IMR-90 (cell line): Measurements from ENCODE around the gene ZBTB7B. TPM values are rescaled to one million over a fixed set of nuclear protein-coding genes. Genes with fewer than 3 reads are reported as not detected.

Experiments used
- ATAC-seq: fragments of 200-7000 bp; cut with Tn5 transposase; 2 replicates; pipeline ENCODE4 v1.9.1; 2020; ENCODE audit warnings: low read depth, mild to moderate bottlenecking, moderate library complexity
- BruUV-seq: library from RNA; stranded (reverse); fragments of 400-500 nt; replicated peaks from 2 replicates; lab custom pipeline; 2021; lab: Mats Ljungman, UMichigan
- CTCF ChIA-PET: fragments of 300-600 bp; formaldehyde crosslinking; extraction: SDS; loops from one replicate; lab custom pipeline; 2021; ENCODE audit warnings: antibody characterized with exemption; lab: Yijun Ruan, JAX
- POLR2A ChIA-PET: fragments of 300-600 bp; sonication (Branson Sonifier 250); formaldehyde crosslinking; loops from one replicate; lab custom pipeline; 2022; ENCODE audit warnings: antibody characterized with exemption; ENCODE audit not compliant: unreplicated experiment; lab: Charles Lee
- DNase-seq: peaks from one replicate; pipeline ENCODE4 v3.0.0; 2013
- H2AFZ ChIP-seq: replicated peaks from 2 replicates; pipeline ENCODE3; 2013; ENCODE audit warnings: low read length, mild to moderate bottlenecking; ENCODE audit not compliant: poor library complexity
- H2AK5ac ChIP-seq: 2 replicates; pipeline ENCODE4 v1.6.1; 2013; ENCODE audit warnings: low read depth, low read length, inconsistent platforms
- H2AK9ac ChIP-seq: replicated peaks from 2 replicates; pipeline ENCODE3; 2013; ENCODE audit warnings: mild to moderate bottlenecking, low read depth, low read length, moderate library complexity; ENCODE audit not compliant: poor library complexity
- H2BK120ac ChIP-seq: 2 replicates; pipeline ENCODE4 v1.6.1; 2013; ENCODE audit warnings: low read depth, low read length, inconsistent platforms
- H2BK15ac ChIP-seq: 3 replicates; pipeline ENCODE4 v1.6.1; 2013; ENCODE audit warnings: low read depth, low read length, inconsistent platforms
- H2BK20ac ChIP-seq: 2 replicates; pipeline ENCODE4 v1.6.1; 2013; ENCODE audit warnings: low read depth, mild to moderate bottlenecking, inconsistent platforms, low read length, moderate library complexity
- H2BK5ac ChIP-seq: 2 replicates; pipeline ENCODE4 v1.6.1; 2013; ENCODE audit warnings: mild to moderate bottlenecking, low read depth, low read length, inconsistent platforms; ENCODE audit not compliant: poor library complexity, severe bottlenecking
- H3K14ac ChIP-seq: replicated peaks from 2 replicates; pipeline ENCODE4 v1.6.1; 2013; ENCODE audit warnings: low read depth, low read length, inconsistent platforms
- H3K18ac ChIP-seq: 2 replicates; pipeline ENCODE4 v1.6.1; 2013; ENCODE audit warnings: low read depth, low read length, control low read depth
- H3K23ac ChIP-seq: 2 replicates; pipeline ENCODE4 v1.6.1; 2013; ENCODE audit warnings: low read depth, low read length, inconsistent platforms
- H3K27ac ChIP-seq: 2 replicates; pipeline ENCODE4 v1.5.1; 2013; ENCODE audit warnings: mild to moderate bottlenecking, control low read depth, low read length; ENCODE audit not compliant: insufficient read depth
- H3K27me3 ChIP-seq: 2 replicates; pipeline ENCODE4 v1.6.1; 2013; ENCODE audit warnings: low read length; ENCODE audit not compliant: control insufficient read depth, insufficient read depth
- H3K36me3 ChIP-seq: 2 replicates; pipeline ENCODE4 v1.6.1; 2013; ENCODE audit warnings: low read length, mixed read lengths; ENCODE audit not compliant: control insufficient read depth, insufficient read depth
- H3K4ac ChIP-seq: 2 replicates; pipeline ENCODE4 v1.6.1; 2013; ENCODE audit warnings: low read depth, low read length, inconsistent platforms
- H3K4me1 ChIP-seq: 2 replicates; pipeline ENCODE4 v1.6.1; 2013; ENCODE audit warnings: low read length, mixed read lengths; ENCODE audit not compliant: control insufficient read depth, insufficient read depth
- H3K4me2 ChIP-seq: 2 replicates; pipeline ENCODE4 v1.6.1; 2013; ENCODE audit warnings: low read depth, mild to moderate bottlenecking, control low read depth, low read length, moderate library complexity
- H3K4me3 ChIP-seq: 2 replicates; pipeline ENCODE4 v1.5.1; 2013; ENCODE audit warnings: low read depth, mild to moderate bottlenecking, control low read depth, low read length, moderate library complexity; ENCODE audit not compliant: insufficient read depth
- H3K56ac ChIP-seq: 2 replicates; pipeline ENCODE4 v1.6.1; 2013; ENCODE audit warnings: low read length, inconsistent platforms; ENCODE audit not compliant: insufficient read depth; ENCODE audit errors: extremely low read depth
- H3K79me1 ChIP-seq, 2 experiments: 2 replicates each; pipeline ENCODE4 v1.6.1; 2013; ENCODE audit warnings: low read length in 2 of 2, inconsistent platforms in 1 of 2, low read depth in 1 of 2
- H3K9ac ChIP-seq: 2 replicates; pipeline ENCODE4 v1.6.1; 2013; ENCODE audit warnings: low read depth, low read length, control low read depth
- H3K9me1 ChIP-seq: 2 replicates; pipeline ENCODE4 v1.6.1; 2013; ENCODE audit warnings: low read length, inconsistent platforms; ENCODE audit not compliant: insufficient read depth
- H3K9me3 ChIP-seq: 2 replicates; pipeline ENCODE4 v1.6.1; 2013; ENCODE audit warnings: low read length; ENCODE audit not compliant: control insufficient read depth, insufficient read depth
- H4K20me1 ChIP-seq: 2 replicates; pipeline ENCODE4 v1.6.1; 2013; ENCODE audit warnings: low read length, inconsistent platforms; ENCODE audit not compliant: insufficient read depth
- H4K5ac ChIP-seq: 2 replicates; pipeline ENCODE4 v1.6.1; 2013; ENCODE audit warnings: mild to moderate bottlenecking, low read depth, low read length, control low read depth
- H4K8ac ChIP-seq, 2 experiments: 2 replicates each; pipeline ENCODE4 v1.6.1; 2013; ENCODE audit warnings: low read depth in 2 of 2, low read length in 2 of 2, control low read depth in 1 of 2, inconsistent platforms in 1 of 2
- H4K91ac ChIP-seq: 2 replicates; pipeline ENCODE4 v1.6.1; 2013; ENCODE audit warnings: low read depth, low read length, inconsistent platforms; ENCODE audit not compliant: insufficient read depth
- MAZ ChIP-seq: IDR thresholded peaks from 2 replicates; pipeline ENCODE4 v1.6.1; 2012; ENCODE audit warnings: low read depth, mild to moderate bottlenecking, low read length, improper control_type of control experiment, moderate library complexity, borderline replicate concordance
- MXI1 ChIP-seq: IDR thresholded peaks from 2 replicates; pipeline ENCODE4 v1.6.1; 2012; ENCODE audit warnings: low read depth, mild to moderate bottlenecking, low read length, moderate library complexity, borderline replicate concordance
- POLR2A ChIP-seq: IDR thresholded peaks from 2 replicates; pipeline ENCODE4 v1.6.1; 2012; ENCODE audit warnings: mild to moderate bottlenecking, low read depth, low read length
- RAD21 ChIP-seq: IDR thresholded peaks from 2 replicates; pipeline ENCODE4 v1.6.1; 2012; ENCODE audit warnings: low read length, improper control_type of control experiment
- WGBS, 2 experiments: methylation state at CpG; one replicate each; pipeline versions ENCODE4 v1.1.5 to v1.1.7; 2013; ENCODE audit warnings: missing lambda C conversion rate in 2 of 2; ENCODE audit not compliant: insufficient read length in 1 of 2; ENCODE audit errors: extremely low coverage in 2 of 2; 5-methylcytosine and 5-hydroxymethylcytosine counted together
- dilution Hi-C: fragments of 300-500 bp; cut with HindIII; formaldehyde crosslinking; loops from one replicate; pipeline ENCODE4 v1.14.3; 2018; ENCODE audit warnings: low sequenced_read_pairs; ENCODE audit not compliant: unreplicated experiment
- in situ Hi-C: fragments of 300-500 bp; cut with MboI; formaldehyde crosslinking; loops from 3 replicates; pipeline ENCODE4 v1.14.3; 2019; ENCODE audit warnings: low sequenced_read_pairs, inconsistent platforms, mixed read lengths
- intact Hi-C: fragments of 100-400 bp; cut with micrococcal nuclease; formaldehyde crosslinking; loops from 2 replicates; pipeline ENCODE4 v1.10.0; 2022
- polyA plus RNA-seq, 3 experiments: library from polyadenylated mRNA; depleted of rRNA; stranded (reverse); fragments of >200 nt; gene quantifications; 2 replicates each; pipeline ENCODE4 v1.2.3, GENCODE V29; 2012; ENCODE audit warnings: low replicate concordance in 1 of 3
- total RNA-seq: library from RNA; depleted of rRNA; stranded (reverse); fragments of >200 nt; gene quantifications from 2 replicates; pipeline ENCODE4 v1.2.3, GENCODE V29; 2012

The ZBTB7B gene
- total and polyA plus RNA-seq, 2 of the 4 experiments (the other 2 are of a cell fraction), result 7.7 to 17.4 TPM

- no peaks in the 10 kb centered on the region; the same call in 1 of the 2 replicates for H4K20me1 ChIP-seq
- H3K27ac ChIP-seq, result peak overlapping the region; percentile 31; the same call in 1 of the 2 replicates
- H2BK20ac ChIP-seq, result no peak overlapping the region
- ATAC-seq (peak; percentile 6), DNase-seq (no peak)
- peak overlapping the region; percentile 95 for H2AFZ ChIP-seq
- WGBS, 2 experiments, result 1% methylated on average over 15 of the region's 31 CpGs; no CpG with 5 or more reads in 1 of the 2 experiments
- H2AK9ac ChIP-seq, result peak overlapping the region; percentile 96
- no peak overlapping the region for H3K18ac ChIP-seq
- no TSS peak for BruUV-seq
- TF ChIP-seq POLR2A (0 out of 2 replicates have a peak, but pooled peaks have one; percentile 22), MAZ (0 out of 2 replicates have a peak, but pooled peaks have one; percentile 3), RAD21 (no peak), MXI1 (peak; percentile 6; the same call in 1 of the 2 replicates)
- dilution Hi-C loops (no loop called here), in situ Hi-C loops (loop anchor here (10.0 kb wide), 1 partner anchor 97 kb away; the partner anchor contains the start of gene PBXIP1), intact Hi-C loops (loop anchor here (5.0 kb wide), 1 partner anchor 49 kb away; the partner anchor contains the start of gene ZBTB7B)
- no peak overlapping the region for H3K56ac ChIP-seq
- CTCF ChIA-PET, result interaction anchor here (1.0 to 1.3 kb wide), 4 partner anchors 10 to 33 kb away, joined by 3 to 7 read pairs (median 3); no protein-coding TSS in a partner anchor
- H4K5ac ChIP-seq, result no peak overlapping the region
- peak overlapping the region; percentile 90 for H3K4me2 ChIP-seq
- peaks cover 8% of the 10 kb centered on the region for H3K4me1 ChIP-seq
- H3K4ac ChIP-seq, result peak overlapping the region; percentile 38; the same call in 1 of the 2 replicates
- no peaks in the 10 kb centered on the region for H3K9me3 ChIP-seq
- no peak overlapping the region for H2BK5ac ChIP-seq
- peak overlapping the region; percentile 60 for H3K4me3 ChIP-seq
- no peaks in the 10 kb centered on the region for H3K27me3 ChIP-seq
- no peak overlapping the region for H4K91ac ChIP-seq
- no peak overlapping the region for H2BK15ac ChIP-seq
- H3K79me1 ChIP-seq, result peaks cover 0 to 15% of the 10 kb centered on the region in 2 experiments; a peak in 2 of 4 replicates
- H2AK5ac ChIP-seq, result no peak overlapping the region; the same call in 1 of the 2 replicates
- peak overlapping the region; percentile 62 for H3K9ac ChIP-seq
- H3K9me1 ChIP-seq, result peaks cover 4% of the 10 kb centered on the region; the same call in 1 of the 2 replicates
- 0 out of 2 replicates have a peak overlapping the region, but pooled peaks have one; percentile 56 for H3K14ac ChIP-seq
- peak overlapping the region; percentile 68; the same call in 1 of the 2 replicates for H3K23ac ChIP-seq
- POLR2A ChIA-PET, result interaction anchor here (0.6 kb wide), 4 partner anchors 40 to 727 kb away, joined by 3 to 7 read pairs (median 3); partner anchors contain the start of gene SHC1
- peaks cover 7% of the 10 kb centered on the region; the same call in 1 of the 2 replicates for H3K36me3 ChIP-seq
- H4K8ac ChIP-seq, result 0 out of 4 replicates have a peak overlapping the region, but pooled peaks of 1 of the 2 experiments have one; percentile 2
- no peak overlapping the region for H2BK120ac ChIP-seq
Measured at GRCh38 chr1:155051342-155051776, 48.8 kb downstream of the ZBTB7B start.
